HEK293 (cell line): ENCODE data around the gene RABL3.
"Not testable (repeated sequence)": the region's sequence is repeated elsewhere in the genome, so short reads cannot be mapped to it uniquely, and the experiment has no call there.

Experiments used
- CTCF ChIA-PET: fragments of 350-600 bp; formaldehyde crosslinking; extraction: SDS; loops from one replicate; lab custom pipeline; 2021; ENCODE audit warnings: antibody characterized with exemption; lab: Yijun Ruan, JAX
- POLR2A ChIA-PET: fragments of 300-600 bp; formaldehyde crosslinking; extraction: SDS; loops from one replicate; lab custom pipeline; 2020; ENCODE audit warnings: antibody characterized with exemption, inconsistent platforms; lab: Yijun Ruan, JAX
- H3K27ac ChIP-seq: fragments of 200-500 bp; sonication (Bioruptor generic); 2 replicates; pipeline ENCODE4 v1.5.1; 2014; ENCODE audit warnings: low read depth, low read length, control low read depth, inconsistent platforms; ENCODE audit errors: extremely low read depth
- H3K36me3 ChIP-seq, 2 experiments: fragments of 200-500 bp in 1 of 2; sonication (Bioruptor generic) in 1 of 2; 1 replicate in 1 of 2; 2 replicates in 1 of 2; pipeline ENCODE4 v1.5.1; 2014 to 2017; ENCODE audit warnings: inconsistent platforms in 2 of 2, low read length in 2 of 2; ENCODE audit not compliant: control insufficient read depth in 2 of 2, insufficient read depth in 1 of 2
- H3K4me1 ChIP-seq: fragments of 200-500 bp; sonication (Bioruptor generic); 2 replicates; pipeline ENCODE4 v1.5.1; 2014; ENCODE audit warnings: mild to moderate bottlenecking, low read length, inconsistent platforms; ENCODE audit not compliant: control insufficient read depth, insufficient read depth
- H3K4me3 ChIP-seq: 2 replicates; pipeline ENCODE4 v1.5.1; 2011; ENCODE audit warnings: low read depth, mild to moderate bottlenecking, control low read depth, low read length, moderate library complexity
- H3K9me3 ChIP-seq: fragments of 200-500 bp; sonication (Bioruptor generic); 2 replicates; pipeline ENCODE4 v1.5.1; 2014; ENCODE audit warnings: low read depth, low read length, inconsistent platforms; ENCODE audit not compliant: control insufficient read depth, insufficient read depth
- AEBP2 ChIP-seq: fragments of 450-650 bp; formaldehyde crosslinking; IDR thresholded peaks from 2 replicates; pipeline ENCODE4 v1.5.1; 2016; ENCODE audit warnings: missing biosample characterization, missing genetic modification characterization, borderline replicate concordance
- ATF2 ChIP-seq: fragments of 450-650 bp; formaldehyde crosslinking; IDR thresholded peaks from 2 replicates; pipeline ENCODE4 v1.5.1; 2016; ENCODE audit warnings: missing biosample characterization, missing genetic modification characterization, low read depth
- MYNN ChIP-seq: fragments of 450-650 bp; formaldehyde crosslinking; IDR thresholded peaks from 2 replicates; pipeline ENCODE4 v1.5.1; 2016; ENCODE audit warnings: missing biosample characterization, missing genetic modification characterization, borderline replicate concordance
- SCRT1 ChIP-seq: fragments of 450-650 bp; formaldehyde crosslinking; IDR thresholded peaks from 2 replicates; pipeline ENCODE4 v1.5.1; 2016; ENCODE audit warnings: missing biosample characterization, missing genetic modification characterization, borderline replicate concordance
- ZBTB10 ChIP-seq: fragments of 450-650 bp; formaldehyde crosslinking; IDR thresholded peaks from 2 replicates; pipeline ENCODE4 v1.5.1; 2016; ENCODE audit warnings: missing biosample characterization, missing genetic modification characterization
- ZFP69B ChIP-seq: fragments of 450-650 bp; formaldehyde crosslinking; IDR thresholded peaks from 2 replicates; pipeline ENCODE4 v1.5.1; 2016; ENCODE audit warnings: missing biosample characterization, missing genetic modification characterization
- ZNF280C ChIP-seq: fragments of 450-650 bp; formaldehyde crosslinking; IDR thresholded peaks from 2 replicates; pipeline ENCODE4 v1.5.1; 2016; ENCODE audit warnings: missing biosample characterization, missing genetic modification characterization
- ZNF398 ChIP-seq: fragments of 450-650 bp; formaldehyde crosslinking; IDR thresholded peaks from 2 replicates; pipeline ENCODE4 v1.5.1; 2017; ENCODE audit warnings: missing biosample characterization, missing genetic modification characterization
- ZNF426 ChIP-seq: fragments of 450-650 bp; formaldehyde crosslinking; IDR thresholded peaks from 2 replicates; pipeline ENCODE4 v1.5.1; 2017; ENCODE audit warnings: missing biosample characterization, missing genetic modification characterization, mild to moderate bottlenecking, inconsistent platforms, moderate library complexity
- ZNF510 ChIP-seq: fragments of 450-650 bp; formaldehyde crosslinking; IDR thresholded peaks from 2 replicates; pipeline ENCODE4 v1.5.1; 2018; ENCODE audit warnings: mild to moderate bottlenecking, missing genetic modification characterization, missing biosample characterization; ENCODE audit not compliant: insufficient replicate concordance
- ZNF549 ChIP-seq: fragments of 450-650 bp; IDR thresholded peaks from 2 replicates; pipeline ENCODE4 v1.5.1; 2018; ENCODE audit warnings: missing biosample characterization, missing genetic modification characterization, mild to moderate bottlenecking, inconsistent platforms, moderate library complexity
- ZNF561 ChIP-seq: fragments of 450-650 bp; IDR thresholded peaks from 2 replicates; pipeline ENCODE4 v1.5.1; 2018; ENCODE audit warnings: missing biosample characterization, missing genetic modification characterization, borderline replicate concordance
- ZNF610 ChIP-seq: fragments of 450-650 bp; formaldehyde crosslinking; IDR thresholded peaks from 2 replicates; pipeline ENCODE4 v1.5.1; 2016; ENCODE audit warnings: missing biosample characterization, missing genetic modification characterization, borderline replicate concordance
- ZNF623 ChIP-seq: fragments of 450-650 bp; formaldehyde crosslinking; IDR thresholded peaks from 2 replicates; pipeline ENCODE4 v1.5.1; 2016; ENCODE audit warnings: missing biosample characterization, missing genetic modification characterization
- ZNF692 ChIP-seq: fragments of 450-650 bp; formaldehyde crosslinking; IDR thresholded peaks from 2 replicates; pipeline ENCODE4 v1.5.1; 2016; ENCODE audit warnings: missing biosample characterization, missing genetic modification characterization

RABL3 gene

GRCh38 chr3:120640231-120640630, 102.1 kb downstream of the RABL3 start:
- Histone ChIP-seq H3K36me3 (no peaks in the 10 kb centered on the region), H3K27ac (no peak overlapping the region), H3K4me3 (no peak overlapping the region), H3K9me3 (no peaks in the 10 kb centered on the region), H3K4me1 (no peaks in the 10 kb centered on the region)
- ChIA-PET POLR2A (no interaction called here), CTCF (no interaction called here)
- TF ChIP-seq SCRT1 (no peak), ZNF280C (tag by site-specific recombination) (no peak), ZBTB10 (tag by site-specific recombination) (no peak), ZNF398 (no peak), ATF2 (tag by site-specific recombination) (no peak), ZNF426 (tag by site-specific recombination) (no peak), MYNN (no peak), ZNF610 (no peak), ZFP69B (tag by site-specific recombination) (no peak), ZNF561 (tag by site-specific recombination) (no peak), ZNF510 (no peak), ZNF623 (no peak), AEBP2 (tag by site-specific recombination) (no peak), ZNF692 (tag by site-specific recombination) (no peak), ZNF549 (tag by site-specific recombination) (no peak)

GRCh38 chr3:120638820-120639219, 103.5 kb downstream of the RABL3 start:
- CTCF ChIA-PET = interaction anchor here (0.5 to 0.7 kb wide), 2 partner anchors 133 to 269 kb away, joined by 3 to 4 read pairs; partner anchors contain the start of gene STXBP5L
- POLR2A ChIA-PET, H3K9me3 ChIP-seq, H3K36me3 ChIP-seq, H3K4me3 ChIP-seq, H3K27ac ChIP-seq, H3K4me1 ChIP-seq: not testable (repeated sequence)
